Gastroesophageal sphincter (tissue), 3 donors: ENCODE results near the gene NUP50.

ENCODE experiments used
- EP300 ChIP-seq: sonication (generic); formaldehyde crosslinking; IDR thresholded peaks from one replicate; pipeline ENCODE4 v1.6.1; 2017; ENCODE audit warnings: antibody characterized with exemption, mild to moderate bottlenecking
- POLR2A ChIP-seq, 2 donors: fragments of 450-650 bp; IDR thresholded peaks; one replicate each; pipeline ENCODE4 v1.6.1; 2017; ENCODE audit warnings: antibody characterized with exemption in 2 of 2, mild to moderate bottlenecking in 2 of 2, moderate library complexity in 1 of 2
- TF ChIP-seq, protein P1 (sequence below), 4 experiments: fragments of 200-600 bp in 2 of 4; fragments of 450-650 bp in 2 of 4; sonication (generic) in 1 of 4; IDR thresholded peaks; one replicate each; pipeline ENCODE4 v1.5.1; 2017 to 2019; ENCODE audit warnings: antibody characterized with exemption in 4 of 4, mild to moderate bottlenecking in 2 of 4, moderate library complexity in 2 of 4

- TF ChIP-seq, protein P1, sequence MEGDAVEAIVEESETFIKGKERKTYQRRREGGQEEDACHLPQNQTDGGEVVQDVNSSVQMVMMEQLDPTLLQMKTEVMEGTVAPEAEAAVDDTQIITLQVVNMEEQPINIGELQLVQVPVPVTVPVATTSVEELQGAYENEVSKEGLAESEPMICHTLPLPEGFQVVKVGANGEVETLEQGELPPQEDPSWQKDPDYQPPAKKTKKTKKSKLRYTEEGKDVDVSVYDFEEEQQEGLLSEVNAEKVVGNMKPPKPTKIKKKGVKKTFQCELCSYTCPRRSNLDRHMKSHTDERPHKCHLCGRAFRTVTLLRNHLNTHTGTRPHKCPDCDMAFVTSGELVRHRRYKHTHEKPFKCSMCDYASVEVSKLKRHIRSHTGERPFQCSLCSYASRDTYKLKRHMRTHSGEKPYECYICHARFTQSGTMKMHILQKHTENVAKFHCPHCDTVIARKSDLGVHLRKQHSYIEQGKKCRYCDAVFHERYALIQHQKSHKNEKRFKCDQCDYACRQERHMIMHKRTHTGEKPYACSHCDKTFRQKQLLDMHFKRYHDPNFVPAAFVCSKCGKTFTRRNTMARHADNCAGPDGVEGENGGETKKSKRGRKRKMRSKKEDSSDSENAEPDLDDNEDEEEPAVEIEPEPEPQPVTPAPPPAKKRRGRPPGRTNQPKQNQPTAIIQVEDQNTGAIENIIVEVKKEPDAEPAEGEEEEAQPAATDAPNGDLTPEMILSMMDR (IDR thresholded peaks at IDR 0.05): no peak
- TF ChIP-seq POLR2A (IDR thresholded peaks at IDR 0.05) (no peak), EP300 (no peak)
These were observed 37.3 kb downstream of the NUP50 start for GRCh38 chr22:45200860-45201511.
